Measurements from ENCODE around the gene LRMDA. TPM values are rescaled to one million over a fixed set of nuclear protein-coding genes. Genes with fewer than 3 reads are reported as not detected.

The LRMDA gene
- total RNA-seq, 1 experiment from 2014 or later: 0.10 TPM

DNA sequence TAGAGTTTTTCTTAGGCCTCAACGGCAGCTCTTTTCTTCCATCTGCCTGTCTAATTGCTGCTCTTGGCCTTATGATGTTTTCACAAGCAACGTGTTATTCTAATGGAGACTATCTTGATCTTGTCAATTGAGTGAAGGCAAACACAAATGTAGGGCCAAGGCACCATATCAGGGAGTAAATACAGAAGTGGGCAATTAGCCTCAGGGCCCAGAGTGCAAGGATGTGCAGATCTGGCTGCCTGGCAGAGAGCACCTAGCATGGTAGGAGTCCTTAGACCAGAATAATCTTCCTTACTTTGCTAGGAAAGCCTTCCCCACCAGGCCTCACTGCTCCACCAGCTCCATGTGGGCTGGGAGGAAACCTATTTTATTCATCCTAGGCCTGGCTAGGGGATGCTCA is 590.9 kb downstream of the LRMDA start:
- DNase-seq (ENCODE audit: low spot score): no peak

DNA sequence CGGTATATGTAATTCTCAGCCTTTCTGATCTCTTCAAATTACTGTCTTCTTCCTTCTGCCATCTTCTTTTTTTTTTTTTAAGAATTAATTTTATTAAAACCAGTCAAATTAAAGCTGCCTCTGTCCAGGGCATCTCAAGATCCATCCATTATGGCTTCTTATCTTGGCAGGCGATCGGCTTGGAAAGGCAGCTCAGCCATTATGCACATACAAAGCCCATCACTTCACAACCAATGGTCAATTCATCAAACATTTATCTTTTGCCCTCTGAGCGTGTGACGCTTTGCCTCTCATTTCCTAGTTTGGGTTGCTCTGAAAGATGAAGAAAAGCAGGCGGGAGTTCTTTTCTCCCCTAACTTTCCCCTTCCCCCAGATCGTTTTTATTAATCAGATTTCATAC is 591.6 kb downstream of the LRMDA start:
- no peak for DNase-seq (ENCODE audit: low spot score)

DNA sequence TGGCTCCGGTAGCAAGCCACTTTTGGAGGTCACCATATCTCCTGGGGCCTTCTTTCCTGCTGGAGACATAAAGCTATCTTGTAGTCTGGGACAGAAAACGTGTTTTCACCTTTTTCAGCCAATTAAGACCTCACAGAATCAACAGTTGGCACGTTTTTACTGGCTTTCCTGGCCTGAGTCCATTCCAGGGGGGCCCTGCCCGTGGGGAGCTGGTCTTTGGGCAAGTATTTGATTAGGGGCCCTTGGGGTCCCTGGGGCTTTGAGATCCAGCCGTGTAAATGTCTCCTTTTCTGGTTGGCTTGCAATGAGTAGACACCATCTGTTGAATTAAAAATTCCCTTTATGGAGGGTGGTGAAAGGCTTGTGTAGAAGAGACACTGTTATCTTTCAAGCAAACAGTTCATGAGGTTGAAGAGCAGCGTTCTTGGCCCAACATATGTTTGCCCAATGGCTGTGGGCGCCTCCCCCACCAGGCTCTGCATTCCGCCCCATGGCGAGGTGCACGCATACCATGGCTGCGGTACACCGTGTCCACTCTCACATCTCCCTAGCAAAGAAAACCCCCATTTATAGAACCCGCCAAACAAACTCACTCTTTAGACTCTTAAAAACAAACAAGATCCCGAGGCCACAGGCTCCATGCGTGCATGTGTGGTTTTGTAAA is 593.2 kb downstream of the LRMDA start:
- DNase-seq (ENCODE audit: low spot score): no peak

DNA sequence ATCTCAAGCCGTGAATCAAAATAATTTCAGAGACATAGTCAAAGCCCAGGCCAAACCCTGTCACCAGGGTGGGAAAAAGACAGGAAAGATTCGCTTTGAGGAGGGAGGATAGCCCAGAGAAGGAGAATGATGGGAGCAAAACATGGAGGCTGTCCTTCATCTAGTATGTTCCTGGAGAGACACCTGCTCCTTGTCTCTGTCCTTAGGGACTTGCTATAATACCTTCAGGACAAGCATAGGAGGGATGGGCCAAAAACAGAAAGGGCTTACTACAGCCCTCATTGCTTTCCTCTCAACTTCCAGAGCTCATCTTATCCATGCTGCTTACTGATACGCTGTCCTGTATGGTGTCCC is 593.7 kb downstream of the LRMDA start:
- no peak for DNase-seq (ENCODE audit: low spot score)

DNA sequence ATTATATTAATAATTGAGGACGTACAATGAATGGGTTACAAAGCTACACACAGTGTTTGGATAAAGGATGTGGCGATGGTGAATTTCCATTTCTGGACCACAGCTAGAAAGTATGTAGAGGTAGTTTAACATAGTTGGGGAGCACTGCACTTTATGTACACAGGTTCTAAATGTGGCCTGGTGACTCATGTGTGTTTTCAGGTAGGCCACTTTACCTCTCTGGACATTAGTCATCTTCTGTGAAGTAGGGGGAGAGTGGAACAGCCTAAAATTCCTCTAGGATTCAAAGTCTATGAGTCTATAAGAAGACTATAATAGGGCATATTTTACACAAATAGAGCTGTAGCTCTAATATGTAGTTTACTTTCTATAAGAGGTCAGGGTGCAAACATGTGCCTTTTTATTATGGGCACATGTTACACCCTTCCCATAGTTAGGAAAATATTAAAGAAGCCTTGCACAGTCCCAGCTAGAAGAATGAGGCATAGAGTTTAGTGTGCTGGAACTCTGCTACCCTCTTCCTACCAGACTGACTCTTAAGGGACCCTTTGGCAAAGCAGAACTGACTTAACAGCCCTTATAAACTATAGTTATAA is 594.9 kb downstream of the LRMDA start:
- no peak for DNase-seq (ENCODE audit: low spot score)

DNA sequence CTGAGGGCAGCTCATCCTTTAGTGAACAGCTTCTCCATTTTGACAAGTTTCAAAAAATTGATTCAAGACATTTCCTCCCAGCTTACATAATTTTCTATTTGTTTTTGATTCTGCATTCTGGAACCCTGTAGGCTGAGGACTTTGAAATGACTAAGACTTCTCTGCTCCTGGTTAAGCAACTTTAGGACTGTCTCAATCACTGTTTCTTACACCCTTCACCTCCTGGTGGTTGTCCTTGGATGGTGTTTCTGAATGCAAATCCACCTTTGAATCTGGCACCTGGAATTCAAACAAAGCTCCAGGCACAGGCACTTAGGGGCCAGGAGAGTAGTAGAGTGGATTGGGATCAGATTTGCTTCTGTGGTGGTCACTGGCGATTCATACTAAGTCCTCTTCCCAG is 595.5 kb downstream of the LRMDA start:
- DNase-seq (ENCODE audit: low spot score): no peak

DNA sequence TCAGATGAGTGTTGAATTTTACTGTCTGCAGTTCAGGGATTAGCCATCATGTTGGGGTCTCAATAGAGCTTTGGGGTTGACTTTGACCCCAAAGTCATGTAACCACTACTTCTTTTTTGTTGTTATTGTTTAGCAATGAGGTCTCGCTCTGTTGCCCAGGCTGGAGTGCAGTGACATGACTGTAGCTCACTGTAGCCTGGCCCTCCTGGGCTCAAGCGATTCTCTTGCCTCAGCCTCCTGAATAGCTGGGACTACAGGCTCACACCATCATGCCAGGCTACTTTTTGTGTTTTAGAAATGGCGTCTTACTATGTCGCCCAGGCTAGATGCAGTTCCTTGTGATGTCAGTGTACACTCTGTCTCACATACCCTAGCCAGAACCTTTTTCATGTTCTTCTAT is 598.4 kb downstream of the LRMDA start:
- DNase-seq (ENCODE audit: low spot score): no peak

DNA sequence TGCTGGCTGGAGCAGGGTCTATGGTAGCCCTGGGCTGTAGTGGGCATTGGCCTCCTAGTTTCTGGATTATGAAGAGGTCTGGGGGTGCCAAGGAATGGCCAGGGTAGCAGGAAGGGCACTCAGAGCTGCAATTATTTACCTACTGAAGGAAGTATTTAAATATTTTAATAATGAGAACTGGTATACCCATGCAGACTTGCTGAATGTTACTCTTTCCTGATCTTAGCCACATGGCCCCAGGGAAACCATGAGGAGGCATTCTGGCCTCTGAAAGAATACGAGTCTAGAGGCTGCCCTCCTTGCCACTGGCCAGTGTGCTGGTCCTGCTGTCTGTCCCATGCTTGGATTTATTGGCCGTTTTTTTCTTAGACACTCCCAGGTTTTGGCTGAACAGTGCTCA is 599.7 kb downstream of the LRMDA start:
- no peak for DNase-seq (ENCODE audit: low spot score)

DNA sequence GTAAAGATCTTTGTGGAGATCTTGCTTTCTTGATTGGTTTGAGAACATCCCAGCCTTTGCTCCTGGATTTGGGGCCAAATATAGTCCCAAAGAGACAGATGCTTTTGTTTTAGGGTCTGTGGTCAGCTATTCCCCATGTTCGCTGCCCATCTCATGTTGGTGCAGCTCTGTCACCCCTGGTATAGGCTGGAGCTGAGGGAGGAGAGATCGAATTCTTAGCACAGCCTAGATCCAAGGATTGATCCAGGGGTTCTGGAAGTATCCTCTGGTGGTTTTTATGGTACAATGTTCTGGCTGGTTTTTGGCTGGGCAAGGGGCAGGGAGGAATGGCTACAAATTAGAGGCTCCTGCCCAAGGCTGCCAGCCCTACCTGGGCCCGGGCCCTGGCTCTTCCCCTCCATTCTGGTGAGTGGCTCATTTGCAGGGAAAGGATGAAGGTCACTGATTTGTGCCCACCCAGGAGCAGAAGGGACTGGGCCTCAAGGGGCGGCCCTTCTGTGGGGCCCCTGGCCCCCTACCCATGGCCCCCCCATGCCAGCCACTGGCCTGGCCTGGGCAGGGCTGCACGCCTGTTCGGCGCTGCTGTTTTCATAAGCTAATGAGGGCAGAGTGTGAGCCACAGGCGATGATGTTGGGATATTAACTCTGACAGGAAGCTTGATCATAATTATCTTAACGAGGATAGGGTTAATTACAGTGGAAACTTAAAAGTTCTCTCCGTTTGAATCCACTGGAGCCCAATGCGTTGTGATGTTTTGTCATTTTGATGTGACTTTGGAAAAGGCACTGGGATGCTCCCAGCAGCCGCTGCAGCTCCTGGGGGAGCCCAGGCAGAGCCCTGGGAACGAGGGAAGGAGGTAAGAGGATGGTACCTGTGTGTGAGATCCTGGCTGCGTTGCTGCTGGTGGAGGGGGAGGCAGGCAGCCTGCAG is 600.6 kb downstream of the LRMDA start:
- DNase-seq (ENCODE audit: low spot score): no peak

DNA sequence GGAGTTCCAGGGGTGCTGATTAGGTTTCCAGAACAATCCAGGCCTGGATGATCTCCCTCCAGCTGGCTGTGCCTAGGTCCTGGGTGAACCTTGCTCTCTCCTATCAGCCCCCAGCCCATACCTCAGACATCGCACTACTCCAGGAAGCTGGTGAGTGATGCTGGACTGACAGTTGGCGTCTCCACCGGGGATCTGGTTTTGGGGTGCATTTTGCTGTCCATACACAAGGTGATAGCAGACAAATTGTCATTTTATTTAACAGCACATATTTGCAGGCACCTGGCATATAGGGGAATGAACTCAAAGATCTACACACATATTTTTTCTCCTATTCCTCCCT is 601.2 kb downstream of the LRMDA start:
- DNase-seq (ENCODE audit: low spot score): no peak

DNA sequence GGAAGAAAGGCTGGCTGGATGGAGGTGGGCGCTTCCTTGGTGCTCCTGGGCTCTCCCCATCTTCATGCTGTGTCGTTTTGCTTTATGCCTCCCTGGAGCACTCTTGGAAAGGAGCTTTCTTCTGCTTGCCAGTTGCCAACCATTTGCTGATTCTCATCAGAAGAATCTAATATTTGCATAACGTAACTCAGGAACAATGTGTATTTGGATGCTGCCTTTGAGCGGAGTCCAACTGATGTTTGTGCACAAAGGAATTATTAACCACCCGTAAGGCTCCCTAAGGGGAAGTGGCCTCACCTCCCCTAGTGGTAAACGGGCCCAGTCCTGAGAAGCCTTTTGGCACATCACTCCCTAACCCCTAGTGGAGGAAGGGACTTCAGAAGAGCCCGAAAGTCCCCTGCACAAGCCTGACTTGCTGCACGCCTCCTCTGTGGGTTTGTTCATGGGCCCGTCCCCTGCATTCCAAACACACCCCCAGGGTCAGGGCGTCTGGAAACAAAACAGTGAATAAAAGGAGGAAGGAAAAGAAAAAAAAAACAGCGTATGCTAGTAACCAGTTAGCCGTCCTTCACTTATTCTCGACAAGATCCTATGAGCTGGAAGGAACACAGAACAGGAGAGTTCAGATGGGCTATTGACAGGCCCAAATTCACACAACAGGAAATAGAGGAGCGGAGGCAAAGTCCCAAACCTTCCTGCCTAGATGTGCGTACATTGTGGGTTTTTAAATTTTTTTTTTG is 602.2 kb downstream of the LRMDA start:
- DNase-seq (ENCODE audit: low spot score): no peak

DNA sequence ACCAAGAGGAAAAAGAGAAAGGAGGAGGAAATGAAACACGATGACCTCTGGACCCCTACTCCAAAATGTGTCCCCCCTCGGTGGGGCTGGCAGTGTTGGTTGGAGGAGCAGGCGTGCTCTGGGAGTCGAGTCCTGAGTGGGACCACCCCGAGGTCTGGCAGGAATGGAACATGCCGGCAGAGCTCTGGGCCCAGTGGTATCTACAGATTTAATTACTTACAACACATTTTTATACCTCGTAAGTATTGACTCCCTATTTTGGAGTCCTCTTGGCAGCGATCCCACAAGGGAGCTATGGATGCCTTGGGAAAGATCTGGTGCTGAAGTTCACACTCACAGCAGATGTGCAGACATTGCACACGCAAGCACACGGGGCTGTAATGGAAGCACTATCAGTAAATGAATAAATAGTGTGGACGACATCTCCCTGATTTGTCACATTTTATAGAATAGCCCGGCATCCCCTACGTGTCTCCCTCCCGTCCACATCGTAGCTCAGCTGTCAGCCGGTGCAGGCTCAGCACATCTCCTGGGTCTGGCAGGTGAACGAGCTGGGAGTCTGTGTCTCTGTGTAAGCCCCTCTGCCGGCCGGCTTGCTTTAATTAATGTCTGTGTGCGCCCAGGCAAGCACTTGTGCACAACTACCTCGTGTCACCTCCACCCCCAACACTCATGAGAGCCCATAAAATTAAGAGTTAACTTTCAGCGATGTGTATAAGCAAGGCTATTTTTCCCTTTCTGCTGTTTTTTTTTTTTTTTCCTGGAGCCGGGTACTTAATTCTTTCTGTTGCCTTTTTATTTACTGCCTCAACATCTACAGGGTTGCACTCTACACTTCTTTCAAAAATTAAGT is 603.2 kb downstream of the LRMDA start:
- DNase-seq (ENCODE audit: low spot score): no peak

DNA sequence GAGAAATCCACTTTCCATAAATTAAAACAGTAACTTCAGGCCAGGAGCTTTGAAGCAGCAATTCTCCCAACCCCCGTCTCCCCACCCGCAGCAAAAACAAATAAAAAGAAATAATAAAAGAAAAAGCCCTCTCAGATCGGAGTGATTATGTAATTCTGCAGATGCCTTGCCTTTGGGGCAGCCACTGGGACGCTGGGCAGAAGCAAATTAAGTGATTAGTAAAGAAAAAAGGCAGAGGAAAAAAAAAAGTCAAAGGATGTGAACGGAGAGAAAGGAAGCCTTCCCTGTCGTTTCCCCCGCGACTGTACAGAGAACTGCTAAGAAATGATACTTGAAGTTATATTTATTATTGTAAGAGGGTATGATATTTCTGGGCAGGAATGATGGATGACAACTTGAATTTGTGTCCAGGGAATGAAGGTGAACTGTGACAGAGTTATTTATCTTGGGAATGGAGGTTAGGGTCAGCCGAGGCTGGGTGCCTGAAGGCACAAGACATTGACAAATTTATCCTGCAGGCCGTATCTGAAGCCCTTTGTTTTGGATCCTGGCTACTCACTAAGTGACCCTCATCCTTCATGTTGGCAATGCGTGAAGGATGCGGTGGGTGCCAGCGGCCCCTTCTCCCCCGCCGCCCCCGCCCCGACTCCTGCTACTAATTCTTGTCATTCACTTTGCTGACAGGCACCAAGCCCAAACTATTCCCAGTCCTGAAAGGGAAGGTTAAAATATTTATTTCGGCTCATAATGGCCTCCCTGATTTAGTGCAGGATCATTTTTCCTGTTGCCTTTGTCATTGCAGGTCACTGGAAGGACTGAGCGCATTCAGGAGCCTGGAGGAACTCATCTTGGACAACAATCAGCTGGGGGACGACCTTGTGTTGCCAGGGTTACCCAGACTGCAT is 604.0 kb downstream of the LRMDA start:
- no peak for DNase-seq (ENCODE audit: low spot score)

DNA sequence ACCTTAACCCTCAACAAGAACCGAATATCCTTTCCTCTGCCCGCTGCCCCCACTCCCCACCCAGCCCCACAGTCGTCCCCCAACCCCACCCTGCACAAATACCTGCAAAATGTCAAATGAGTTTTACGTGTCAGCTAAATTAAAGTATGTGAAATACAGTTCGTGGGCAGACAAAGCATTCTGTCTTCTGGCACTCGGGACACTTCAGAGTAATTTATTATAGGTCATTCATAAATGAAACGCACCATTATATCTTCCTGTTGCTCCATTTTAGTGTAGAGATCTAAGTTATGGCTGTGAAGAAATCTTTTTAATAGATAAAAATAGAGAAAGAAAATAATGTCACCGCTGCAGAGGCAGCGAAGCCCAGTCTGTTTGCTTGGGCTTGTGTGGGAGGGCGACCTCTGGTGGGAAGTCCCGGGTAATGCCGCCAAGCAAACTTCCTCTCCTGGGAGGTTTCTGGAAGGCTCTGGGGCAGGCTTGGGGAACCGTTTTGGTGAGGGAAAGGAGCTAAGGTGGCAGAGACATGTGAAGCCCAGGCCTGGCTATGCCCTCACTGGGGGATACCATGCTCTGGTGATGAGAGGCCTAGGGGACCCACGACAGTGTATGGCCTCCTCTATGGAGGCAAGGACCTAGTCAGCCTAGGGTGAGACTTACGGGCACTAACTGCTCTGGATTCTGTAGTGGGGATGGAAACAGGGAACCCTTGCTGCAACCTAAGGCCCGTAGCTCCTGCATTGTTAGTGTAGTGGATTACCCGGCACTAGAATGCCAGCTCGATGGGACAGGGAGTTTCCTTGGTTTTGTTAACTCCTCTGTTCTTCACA is 604.9 kb downstream of the LRMDA start:
- DNase-seq (ENCODE audit: low spot score): peak; percentile 38

DNA sequence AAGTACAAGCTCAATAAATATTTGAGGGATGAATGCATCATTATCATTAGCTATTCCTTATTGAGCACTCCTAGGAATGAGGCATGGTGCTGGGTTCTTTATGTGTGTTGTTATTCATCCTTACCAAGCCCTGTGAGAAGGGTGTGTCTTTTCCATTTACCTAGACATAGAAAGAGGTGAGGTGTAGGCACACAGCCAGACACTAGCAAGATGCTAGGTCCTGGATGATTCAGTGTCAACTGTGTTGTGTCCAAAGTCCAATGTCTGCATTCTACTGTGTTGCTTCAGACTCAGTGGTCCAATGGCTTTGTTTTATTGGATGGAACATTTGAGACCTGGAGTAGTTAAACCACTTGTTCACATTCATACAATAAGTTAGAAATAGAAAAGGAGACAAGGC is 605.5 kb downstream of the LRMDA start:
- no peak for DNase-seq (ENCODE audit: low spot score)

DNA sequence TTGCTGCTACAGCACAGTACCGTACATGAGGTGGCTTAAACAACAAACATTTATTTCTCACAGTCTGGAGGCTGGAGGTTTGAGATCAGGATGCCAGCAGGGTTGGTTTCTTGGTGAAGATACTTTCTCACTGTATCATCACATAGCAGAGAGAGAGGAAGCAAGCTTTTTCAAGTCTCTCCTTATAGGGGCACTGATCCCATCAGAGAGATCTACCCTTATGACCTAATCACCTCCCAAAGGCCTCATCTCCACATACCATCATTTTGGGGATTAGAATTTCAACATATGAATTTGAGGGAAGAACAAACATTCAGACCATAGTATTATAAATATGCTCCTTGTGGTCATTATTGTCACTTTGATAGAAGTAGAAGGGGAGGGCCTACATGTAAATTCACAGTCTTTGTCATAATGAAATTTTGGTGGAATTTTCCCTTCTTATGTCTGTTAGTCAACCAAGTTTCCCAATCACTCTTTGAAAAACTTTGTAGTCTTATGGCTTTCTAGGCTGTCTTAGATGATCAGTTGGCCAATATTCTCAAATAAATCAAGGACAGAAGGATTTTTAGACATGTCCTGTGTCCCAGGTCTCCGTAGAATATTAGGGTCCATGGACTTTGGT is 606.2 kb downstream of the LRMDA start:
- no peak for DNase-seq (ENCODE audit: low spot score)

DNA sequence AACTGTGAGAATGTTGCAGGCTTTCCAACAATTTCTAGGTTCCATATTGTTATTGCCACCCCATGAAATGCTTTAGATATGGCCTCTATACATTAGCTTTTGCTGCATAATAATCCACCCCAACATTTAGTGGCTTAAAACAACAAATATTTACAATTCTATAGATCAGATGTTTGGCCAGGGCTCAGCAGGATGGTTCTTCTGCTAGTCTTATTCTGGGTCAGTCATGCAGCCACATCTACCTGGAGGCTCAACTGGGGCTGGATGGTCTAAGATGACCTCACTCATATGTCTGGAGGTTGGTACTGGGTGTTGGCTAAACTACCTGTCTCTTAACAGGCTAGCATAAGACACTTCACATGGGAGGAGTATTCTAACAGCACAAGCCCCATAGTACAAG is 607.3 kb downstream of the LRMDA start:
- no peak for DNase-seq (ENCODE audit: low spot score)

DNA sequence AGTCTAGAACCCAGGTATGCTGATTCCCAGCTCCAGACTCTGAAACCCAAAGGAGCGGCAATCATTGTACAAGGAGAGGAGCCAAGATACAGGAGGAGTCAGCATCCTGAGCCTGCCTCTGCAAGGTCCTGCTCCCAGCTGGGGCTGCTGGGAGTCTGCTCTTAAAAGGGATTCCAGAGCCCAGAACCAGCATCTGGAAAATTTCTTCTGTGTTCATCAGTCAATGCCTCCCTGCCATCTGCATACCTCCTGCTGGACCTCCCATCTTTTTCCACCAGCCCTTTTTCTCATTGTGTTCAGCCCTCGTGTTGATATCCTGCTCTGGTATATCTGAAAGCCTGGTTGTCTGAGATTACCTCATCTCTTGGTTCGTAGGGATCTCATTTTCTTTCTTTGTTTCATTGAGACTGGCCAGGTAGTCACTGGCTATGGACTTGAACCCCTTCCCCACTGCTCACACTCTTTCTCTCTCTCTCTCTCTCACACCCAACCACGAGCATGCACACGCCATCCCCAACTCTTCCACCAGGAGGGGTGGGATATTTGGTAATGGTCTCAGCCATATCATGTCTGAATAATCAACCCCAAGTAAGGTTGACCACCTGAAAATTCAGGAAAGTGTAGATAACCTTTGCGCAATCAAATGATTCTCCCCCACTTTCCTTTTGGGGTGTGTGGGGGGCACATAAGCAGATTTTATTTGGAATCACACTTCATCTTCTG is 608.8 kb downstream of the LRMDA start:
- DNase-seq (ENCODE audit: low spot score): no peak
